AG09319 (cell line): ENCODE results near the gene KRT3.

Source experiments
- DNase-seq: peaks from one replicate; pipeline ENCODE4 v3.0.0-alpha.2; 2010; ENCODE audit warnings: low read depth; ENCODE audit errors: extremely low read depth
- CTCF ChIP-seq: IDR thresholded peaks from 2 replicates; pipeline ENCODE4 v1.5.1; 2011; ENCODE audit warnings: low read depth, mild to moderate bottlenecking, inconsistent platforms, low read length, moderate library complexity

KRT3 gene

GRCh38 chr12:52781399-52782082, 14.4 kb downstream of the KRT3 start:
- TF ChIP-seq CTCF = no peak
- DNase-seq = no peak

GRCh38 chr12:52779914-52780313, 16.0 kb downstream of the KRT3 start:
- no peak for TF ChIP-seq CTCF

GRCh38 chr12:52778833-52779232, 17.1 kb downstream of the KRT3 start:
- no peak for TF ChIP-seq CTCF
- DNase-seq = no peak

More at GRCh38 chr12:52779914-52780313, 16.0 kb downstream of the KRT3 start:
- DNase-seq = no peak

- no peak for TF ChIP-seq CTCF
Measured at GRCh38 chr12:52777566-52777965, 18.4 kb downstream of the KRT3 start.

GRCh38 chr12:52776913-52777395, 19.0 kb downstream of the KRT3 start, which contains the start of gene KRT76:
Gene KRT76, minus strand, starts transcription at chr12:52777345. Its CDS starts 54 bp downstream, at chr12:52777291.
- DNase-seq = no peak
- no peak for TF ChIP-seq CTCF

More at GRCh38 chr12:52777566-52777965, 18.4 kb downstream of the KRT3 start:
- DNase-seq = no peak

- DNase-seq = no peak
- no peak for TF ChIP-seq CTCF
Measured at GRCh38 chr12:52776435-52776834, 19.5 kb downstream of the KRT3 start.

- no peak for TF ChIP-seq CTCF
- no peak for DNase-seq
Measured at GRCh38 chr12:52774629-52775250, 21.2 kb downstream of the KRT3 start.
